ENCODE measurements around the gene PRR30. TPM values are rescaled to one million over a fixed set of nuclear protein-coding genes. Genes with fewer than 3 reads are reported as not detected.
"Not testable (repeated sequence)": the region's sequence is repeated elsewhere in the genome, so short reads cannot be mapped to it uniquely, and the experiment has no call there.

The PRR30 gene
- total RNA-seq, result not detected

DNA sequence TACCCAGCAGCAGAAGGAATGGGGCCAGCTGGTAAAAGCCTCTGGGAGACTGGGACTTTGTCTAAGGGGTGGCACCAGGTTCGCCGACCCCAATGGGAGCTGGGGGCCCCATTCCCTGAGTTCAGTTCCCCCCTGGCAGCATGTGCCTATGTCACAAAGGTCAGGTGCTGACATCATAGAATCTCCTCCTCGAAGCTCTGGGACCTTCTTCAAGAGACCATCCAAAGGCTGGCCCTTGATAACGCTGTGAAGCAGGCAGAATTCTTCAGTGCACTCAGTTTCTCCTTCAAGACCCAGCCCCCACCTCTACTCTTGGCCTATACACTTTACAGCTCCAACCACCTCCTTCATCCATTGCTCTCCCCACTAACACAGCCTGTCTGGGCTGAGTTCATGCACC is at the start of gene PRR30:
Gene PRR30 (minus strand): TSS at position 101 of the 400 bp plus-strand sequence. CDS start 1,081 bp downstream, outside the sequence.
- H3K4me3 Mint-ChIP-seq, result no peak within 1 kb of the TSS
- ATAC-seq (no peak), DNase-seq (no peak)
- peaks cover 3% of the 10 kb centered on the region for H3K27me3 Mint-ChIP-seq (ENCODE audit: low read depth)
- H3K9me3 Mint-ChIP-seq, result no peaks in the 10 kb centered on the region
- H3K36me3 Mint-ChIP-seq (ENCODE audit: insufficient read depth), result no peaks in the 10 kb centered on the region
- H3K4me1 Mint-ChIP-seq (ENCODE audit: low read depth), result peaks cover 3% of the 10 kb centered on the region

DNA sequence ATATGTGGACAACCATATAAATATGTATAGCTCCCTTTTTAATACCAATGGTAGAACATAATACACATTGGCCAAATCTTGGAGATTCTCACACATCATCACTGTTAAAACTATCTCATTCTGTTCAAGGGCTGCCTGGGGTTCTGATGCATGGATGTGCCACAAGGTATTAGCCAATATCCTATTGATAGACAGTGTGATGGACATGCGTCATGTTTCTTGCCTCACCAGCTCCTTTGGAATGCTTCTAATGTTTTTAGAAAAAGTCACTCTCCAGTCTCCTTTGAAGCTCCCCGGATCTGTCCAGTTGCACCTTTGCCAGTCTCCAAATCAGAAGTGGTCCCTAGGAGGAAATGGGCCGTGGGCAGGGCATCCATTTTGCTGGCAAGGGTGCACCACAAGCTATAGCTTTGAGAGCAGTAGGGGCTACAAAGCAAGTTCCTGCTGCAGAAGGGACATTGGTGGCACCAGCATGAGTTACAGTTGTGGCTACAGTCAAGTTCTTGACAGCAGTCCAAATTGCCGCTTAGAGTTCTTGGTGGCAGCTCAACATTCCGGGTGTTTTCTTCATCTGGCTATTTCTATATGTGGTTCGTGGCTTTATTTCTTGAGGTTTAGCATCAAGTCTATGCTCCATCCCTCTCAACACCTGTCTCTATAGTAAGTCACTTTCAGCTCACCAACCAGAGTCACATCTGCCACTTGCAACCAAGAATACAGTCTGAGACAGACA is 47.6 kb upstream of the PRR30 start:
- no peak overlapping the region for H3K4me3 Mint-ChIP-seq
- DNase-seq (no peak), ATAC-seq (no peak)
- no peaks in the 10 kb centered on the region for H3K9me3 Mint-ChIP-seq
- no peaks in the 10 kb centered on the region for H3K36me3 Mint-ChIP-seq (ENCODE audit: insufficient read depth)
- H3K27me3 Mint-ChIP-seq (ENCODE audit: low read depth), result peaks cover 17% of the 10 kb centered on the region
- H3K4me1 Mint-ChIP-seq (ENCODE audit: low read depth), result no peaks in the 10 kb centered on the region

DNA sequence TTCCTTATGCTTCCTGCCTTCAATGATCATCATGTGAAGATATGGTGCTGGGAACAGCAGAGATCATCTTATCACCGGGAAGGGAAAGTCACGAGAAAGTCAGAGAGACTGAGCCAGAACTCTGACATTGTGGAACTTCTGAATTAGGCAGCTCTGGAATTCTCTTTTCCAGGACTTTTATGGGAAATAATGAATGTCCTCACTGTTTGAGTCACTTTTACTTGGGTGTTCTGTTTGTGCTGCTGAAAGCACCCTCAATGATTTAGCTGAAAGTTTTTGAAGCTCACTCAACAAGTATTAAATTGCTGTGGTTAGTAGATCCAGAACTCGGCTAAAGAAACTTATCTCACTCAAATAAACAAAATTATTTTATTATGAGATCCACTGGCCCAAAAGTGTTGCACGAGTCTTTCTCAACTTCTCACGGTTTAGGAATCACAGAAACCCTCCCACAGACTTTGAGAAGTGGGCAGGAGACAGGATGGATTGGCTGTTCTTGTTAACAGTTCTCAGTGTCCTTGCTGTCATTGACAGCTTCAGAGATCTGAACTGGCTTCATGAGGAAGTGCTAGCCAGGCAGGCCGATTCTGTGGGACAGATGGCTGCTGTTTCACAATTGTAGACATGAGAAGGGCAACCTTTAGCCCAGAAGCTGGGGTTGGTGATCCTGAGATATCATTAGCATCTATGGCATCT is 46.3 kb upstream of the PRR30 start:
- DNase-seq (no peak), ATAC-seq (no peak)
- peaks cover 26% of the 10 kb centered on the region for H3K27me3 Mint-ChIP-seq (ENCODE audit: low read depth)
- no peaks in the 10 kb centered on the region for H3K9me3 Mint-ChIP-seq
- H3K4me1 Mint-ChIP-seq (ENCODE audit: low read depth), result no peaks in the 10 kb centered on the region
- H3K36me3 Mint-ChIP-seq (ENCODE audit: insufficient read depth), result no peaks in the 10 kb centered on the region
- no peak overlapping the region for H3K4me3 Mint-ChIP-seq

GRCh38 chr2:27184115-27184514 is 44.9 kb upstream of the PRR30 start:
- Mint-ChIP-seq H3K27me3 (ENCODE audit: low read depth) (peaks cover 36% of the 10 kb centered on the region), H3K9me3 (no peaks in the 10 kb centered on the region), H3K36me3 (ENCODE audit: insufficient read depth) (no peaks in the 10 kb centered on the region), H3K4me3 (no peak overlapping the region), H3K4me1 (ENCODE audit: low read depth) (no peaks in the 10 kb centered on the region)
- DNase-seq (no peak), ATAC-seq (no peak)

- no peak for ATAC-seq
These were observed 43.1 kb upstream of the PRR30 start for GRCh38 chr2:27182346-27182745.

GRCh38 chr2:27179344-27180000 is 40.3 kb upstream of the PRR30 start:
- H3K9me3 Mint-ChIP-seq, result no peaks in the 10 kb centered on the region
- H3K27me3 Mint-ChIP-seq (ENCODE audit: low read depth), result peaks cover 42% of the 10 kb centered on the region
- no peaks in the 10 kb centered on the region for H3K36me3 Mint-ChIP-seq (ENCODE audit: insufficient read depth)
- ATAC-seq (no peak), DNase-seq (no peak)
- H3K4me1 Mint-ChIP-seq (ENCODE audit: low read depth), result no peaks in the 10 kb centered on the region
- H3K4me3 Mint-ChIP-seq, result no peak overlapping the region

More at GRCh38 chr2:27182346-27182745, 43.1 kb upstream of the PRR30 start:
- H3K9me3 Mint-ChIP-seq, result no peaks in the 10 kb centered on the region
- no peaks in the 10 kb centered on the region for H3K36me3 Mint-ChIP-seq (ENCODE audit: insufficient read depth)
- no peak for DNase-seq
- peaks cover 36% of the 10 kb centered on the region for H3K27me3 Mint-ChIP-seq (ENCODE audit: low read depth)
- H3K4me3 Mint-ChIP-seq, result no peak overlapping the region
- H3K4me1 Mint-ChIP-seq (ENCODE audit: low read depth), result no peaks in the 10 kb centered on the region

DNA sequence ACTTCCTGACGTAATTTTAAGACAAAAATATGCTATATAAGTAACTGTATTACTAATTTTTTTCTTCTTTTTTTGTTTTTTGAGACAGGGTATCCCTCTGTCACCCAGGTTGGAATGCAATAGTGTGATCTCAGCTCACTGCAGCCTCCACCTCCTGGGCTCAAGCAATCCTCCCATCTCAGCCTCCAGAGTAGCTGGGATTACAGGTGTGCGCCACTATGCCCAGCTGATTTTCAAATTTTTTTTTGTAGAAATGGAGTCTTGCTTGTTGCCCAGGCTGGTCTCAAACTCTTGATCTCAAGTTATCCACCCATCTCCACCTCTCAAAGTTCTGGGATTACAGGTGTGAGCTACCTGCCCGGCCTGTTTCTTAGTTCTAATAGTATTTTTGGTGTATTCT is 39.3 kb upstream of the PRR30 start:
- Mint-ChIP-seq H3K9me3 (no peaks in the 10 kb centered on the region), H3K36me3 (ENCODE audit: insufficient read depth) (no peaks in the 10 kb centered on the region), H3K27me3 (ENCODE audit: low read depth) (peaks cover 35% of the 10 kb centered on the region), H3K4me1 (ENCODE audit: low read depth) (no peaks in the 10 kb centered on the region), H3K4me3 (no peak overlapping the region)
- DNase-seq, result no peak
- ATAC-seq, result no peak

DNA sequence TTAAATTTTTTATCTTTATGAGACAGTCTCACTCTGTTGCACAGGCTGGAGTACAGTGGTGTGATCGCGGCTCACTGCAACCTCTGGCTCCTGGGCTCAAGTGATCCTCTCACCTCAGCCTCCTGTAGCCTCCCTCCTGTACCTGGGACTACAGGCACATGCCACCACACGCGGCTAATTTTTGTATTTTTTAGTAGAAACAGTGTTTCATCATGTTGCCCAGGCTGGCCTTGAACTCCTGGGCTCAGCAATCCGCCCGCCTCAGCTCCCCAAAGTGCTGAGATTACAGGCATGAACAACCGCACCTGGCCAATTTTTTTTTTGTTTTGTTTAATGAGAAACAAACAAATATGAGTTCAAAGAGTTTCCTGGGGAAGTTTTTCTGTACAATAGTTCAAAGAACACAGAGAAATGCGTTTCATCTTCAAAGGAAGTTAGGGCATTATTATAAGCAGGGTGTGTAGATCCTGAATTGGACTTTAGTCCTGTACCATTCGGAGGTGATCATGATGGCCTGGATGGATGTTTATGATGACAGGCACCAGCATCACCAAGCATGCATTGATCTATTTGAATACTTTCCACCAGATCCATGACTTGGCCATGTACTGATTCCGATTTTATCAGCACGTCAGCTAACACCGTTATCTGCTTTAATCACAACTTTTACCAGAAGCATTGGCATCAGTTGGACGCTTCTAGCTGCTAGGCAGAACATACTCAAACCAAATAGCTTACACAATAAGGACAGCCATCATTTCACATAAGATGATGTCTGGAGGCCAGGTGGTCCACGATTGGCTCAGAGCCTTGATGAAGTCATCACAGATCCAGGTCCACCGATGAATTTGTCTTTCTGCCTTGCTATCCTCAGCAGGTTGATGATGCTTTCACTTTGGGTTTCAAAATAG is 38.5 kb upstream of the PRR30 start:
- no peaks in the 10 kb centered on the region for H3K4me1 Mint-ChIP-seq (ENCODE audit: low read depth)
- H3K4me3 Mint-ChIP-seq, result no peak overlapping the region
- peaks cover 35% of the 10 kb centered on the region for H3K27me3 Mint-ChIP-seq (ENCODE audit: low read depth)
- DNase-seq (no peak), ATAC-seq (no peak)
- no peaks in the 10 kb centered on the region for H3K36me3 Mint-ChIP-seq (ENCODE audit: insufficient read depth)
- no peaks in the 10 kb centered on the region for H3K9me3 Mint-ChIP-seq

DNA sequence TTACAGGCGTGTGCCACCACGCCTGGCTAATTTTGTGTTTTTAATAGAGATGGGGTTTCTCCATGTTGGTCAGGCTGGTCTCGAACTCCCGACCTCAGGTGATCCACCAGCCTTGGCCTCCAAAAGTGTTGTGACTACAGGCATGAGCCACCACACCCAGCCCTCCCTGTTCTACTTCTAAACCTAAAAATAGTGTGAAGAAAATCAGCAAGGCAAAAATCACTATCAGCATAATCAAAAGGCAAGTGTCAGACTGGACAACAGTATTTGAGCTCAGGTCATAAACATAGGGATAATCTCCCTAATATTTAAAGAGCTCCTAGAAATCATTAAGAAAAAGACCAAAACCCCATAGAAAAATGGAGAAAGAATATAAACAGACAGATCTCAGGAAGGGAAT is 36.6 kb upstream of the PRR30 start:
- H3K4me1 Mint-ChIP-seq (ENCODE audit: low read depth); H3K4me3 Mint-ChIP-seq; H3K9me3 Mint-ChIP-seq; ATAC-seq; H3K36me3 Mint-ChIP-seq (ENCODE audit: insufficient read depth); DNase-seq: not testable (repeated sequence)
- peaks cover 31% of the 10 kb centered on the region for H3K27me3 Mint-ChIP-seq (ENCODE audit: low read depth)

- Mint-ChIP-seq H3K4me1 (ENCODE audit: low read depth) (peaks cover 2% of the 10 kb centered on the region), H3K36me3 (ENCODE audit: insufficient read depth) (no peaks in the 10 kb centered on the region), H3K9me3 (no peaks in the 10 kb centered on the region), H3K27me3 (ENCODE audit: low read depth) (peaks cover 31% of the 10 kb centered on the region), H3K4me3 (no peak overlapping the region)
- no peak for ATAC-seq
- no peak for DNase-seq
These were observed 36.1 kb upstream of the PRR30 start for GRCh38 chr2:27175330-27175729.

GRCh38 chr2:27174638-27175037 is 35.4 kb upstream of the PRR30 start:
- no peak for ATAC-seq
- Mint-ChIP-seq H3K4me3 (no peak overlapping the region), H3K9me3 (no peaks in the 10 kb centered on the region), H3K4me1 (ENCODE audit: low read depth) (peaks cover 2% of the 10 kb centered on the region), H3K27me3 (ENCODE audit: low read depth) (peaks cover 26% of the 10 kb centered on the region), H3K36me3 (ENCODE audit: insufficient read depth) (no peaks in the 10 kb centered on the region)
- no peak for DNase-seq

- Mint-ChIP-seq H3K4me3 (no peak overlapping the region), H3K4me1 (ENCODE audit: low read depth) (peaks cover 2% of the 10 kb centered on the region)
These were observed 32.2 kb upstream of the PRR30 start for GRCh38 chr2:27171351-27171848.

DNA sequence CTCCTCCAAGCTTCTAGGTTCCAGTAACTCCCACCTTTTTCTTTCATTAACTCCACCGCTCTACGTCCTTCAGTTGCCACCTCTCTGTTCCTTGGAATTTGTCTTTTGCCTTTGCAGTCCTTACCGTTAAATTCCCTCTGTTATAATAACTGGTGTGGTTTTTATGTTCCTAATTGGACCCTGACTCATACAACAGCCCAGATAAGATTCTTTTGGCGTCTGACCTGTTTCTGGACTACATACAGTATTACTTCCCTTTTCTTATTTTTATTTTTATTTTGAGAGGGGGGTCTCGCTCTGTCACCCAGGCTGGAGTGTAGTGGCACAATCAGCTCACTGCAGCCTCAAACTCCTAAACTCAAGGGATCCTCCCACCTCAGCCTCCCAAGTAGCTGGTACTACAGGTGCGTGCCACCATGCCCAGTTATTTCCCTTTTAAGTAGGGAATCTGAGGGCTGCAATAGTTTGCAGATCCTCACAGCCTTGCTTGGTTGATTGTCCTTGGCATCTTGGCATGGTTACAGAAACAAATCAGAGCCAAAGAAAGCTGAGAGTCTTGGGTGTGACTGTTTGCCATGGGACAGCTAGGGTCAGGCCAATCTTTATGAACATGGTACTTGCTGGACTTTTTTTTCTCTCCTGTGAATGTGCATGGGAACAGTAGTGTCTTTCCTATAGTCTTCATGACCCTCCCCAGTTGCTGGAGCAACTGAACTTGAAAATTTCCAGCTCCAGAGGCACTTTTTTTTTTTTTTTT is 31.5 kb upstream of the PRR30 start:
- ATAC-seq, result no peak
- peaks cover 2% of the 10 kb centered on the region for H3K4me1 Mint-ChIP-seq (ENCODE audit: low read depth)
- H3K27me3 Mint-ChIP-seq (ENCODE audit: low read depth), result peaks cover 11% of the 10 kb centered on the region
- H3K9me3 Mint-ChIP-seq, result no peaks in the 10 kb centered on the region
- no peaks in the 10 kb centered on the region for H3K36me3 Mint-ChIP-seq (ENCODE audit: insufficient read depth)
- no peak overlapping the region for H3K4me3 Mint-ChIP-seq
- DNase-seq, result no peak

More at GRCh38 chr2:27171351-27171848, 32.2 kb upstream of the PRR30 start:
- Mint-ChIP-seq H3K9me3 (no peaks in the 10 kb centered on the region), H3K27me3 (ENCODE audit: low read depth) (peaks cover 14% of the 10 kb centered on the region), H3K36me3 (ENCODE audit: insufficient read depth) (no peaks in the 10 kb centered on the region)
- DNase-seq, result no peak
- ATAC-seq, result no peak

All from activated T-cell treated with anti-CD3 and anti-CD28 coated beads, Interleukin-2, amount 50 U/mL, for 4 hours (primary cell).